MCF 10A (cell line): ENCODE results near the gene ZNF487. TPM values are rescaled to one million over a fixed set of nuclear protein-coding genes. Genes with fewer than 3 reads are reported as not detected.

Experiments used
- BruUV-seq: library from RNA; stranded (reverse); fragments of 400-500 nt; replicated peaks from 2 replicates; lab custom pipeline; 2021; lab: Mats Ljungman, UMichigan
- CTCF ChIA-PET: fragments of 300-600 bp; sonication (Branson Sonifier 250); formaldehyde crosslinking; extraction: SDS; loops from one replicate; lab custom pipeline; 2021; ENCODE audit warnings: antibody characterized with exemption, inconsistent platforms; lab: Yijun Ruan, JAX
- POLR2A ChIA-PET: fragments of 300-600, 350-650 bp; sonication (Branson Sonifier 250); formaldehyde crosslinking; extraction: SDS; loops from one replicate; lab custom pipeline; 2020; ENCODE audit warnings: antibody characterized with exemption, inconsistent platforms; lab: Yijun Ruan, JAX
- DNase-seq: peaks from one replicate; pipeline ENCODE4 v3.0.0-alpha.2; 2018; ENCODE audit not compliant: unreplicated experiment
- H3K27ac Mint-ChIP-seq: one replicate; pipeline ENCODE4 v1.8.0; 2022; ENCODE audit warnings: mild to moderate bottlenecking, low read depth, mixed read lengths; ENCODE audit not compliant: unreplicated experiment
- H3K27me3 Mint-ChIP-seq: one replicate; pipeline ENCODE4 v1.8.0; 2022; ENCODE audit warnings: mixed read lengths; ENCODE audit not compliant: insufficient read depth, unreplicated experiment
- H3K36me3 Mint-ChIP-seq: one replicate; pipeline ENCODE4 v1.8.0; 2022; ENCODE audit warnings: mild to moderate bottlenecking, moderate library complexity, mixed read lengths; ENCODE audit not compliant: insufficient read depth, unreplicated experiment
- H3K4me1 Mint-ChIP-seq: one replicate; pipeline ENCODE4 v1.8.0; 2022; ENCODE audit warnings: mixed read lengths; ENCODE audit not compliant: insufficient read depth, unreplicated experiment
- H3K4me3 Mint-ChIP-seq: one replicate; pipeline ENCODE4 v1.8.0; 2022; ENCODE audit warnings: mild to moderate bottlenecking, moderate library complexity, mixed read lengths; ENCODE audit not compliant: unreplicated experiment
- H3K9me3 Mint-ChIP-seq: one replicate; pipeline ENCODE4 v1.8.0; 2022; ENCODE audit warnings: mixed read lengths; ENCODE audit not compliant: unreplicated experiment
- intact Hi-C: fragments of 100-400 bp; cut with micrococcal nuclease; formaldehyde crosslinking; loops from 2 replicates; pipeline ENCODE4 v1.14.1; 2022
- total RNA-seq: library from RNA; stranded (reverse); gene quantifications from 2 replicates; pipeline ENCODE4 v1.2.3, GENCODE V29; 2022
- TF ChIP-seq, protein P1 (sequence below): fragments of 200-600 bp; IDR thresholded peaks from one replicate; pipeline ENCODE4 v1.8.0; 2022; ENCODE audit warnings: antibody characterized with exemption, mild to moderate bottlenecking; ENCODE audit not compliant: unreplicated experiment

The ZNF487 gene
- total RNA-seq, 1 experiment from 2014 or later, result 2.2 TPM

GRCh38 chr10:43396061-43396927 lies 40.6 kb upstream of the ZNF487 start:
- ChIA-PET CTCF (interaction anchor here (0.6 to 1.6 kb wide), 8 partner anchors 8 to 224 kb away, joined by 3 to 5 read pairs (median 3); no protein-coding TSS in a partner anchor), POLR2A (interaction anchor here (0.8 to 8.9 kb wide), 12 partner anchors 8 to 258 kb away, joined by 3 to 169 read pairs (median 6); partner anchors contain the start of genes CSGALNACT2, HNRNPF and ZNF487)
- peaks cover 81% of the 10 kb centered on the region for H3K36me3 Mint-ChIP-seq
- DNase-seq, result peak; percentile 60
- no TSS peak for BruUV-seq
- H3K27me3 Mint-ChIP-seq, result no peaks in the 10 kb centered on the region
- intact Hi-C loops, result loop anchor here (2.0 kb wide), 1 partner anchor 41 kb away; the partner anchor contains the start of gene ZNF487
- TF ChIP-seq, protein P1, sequence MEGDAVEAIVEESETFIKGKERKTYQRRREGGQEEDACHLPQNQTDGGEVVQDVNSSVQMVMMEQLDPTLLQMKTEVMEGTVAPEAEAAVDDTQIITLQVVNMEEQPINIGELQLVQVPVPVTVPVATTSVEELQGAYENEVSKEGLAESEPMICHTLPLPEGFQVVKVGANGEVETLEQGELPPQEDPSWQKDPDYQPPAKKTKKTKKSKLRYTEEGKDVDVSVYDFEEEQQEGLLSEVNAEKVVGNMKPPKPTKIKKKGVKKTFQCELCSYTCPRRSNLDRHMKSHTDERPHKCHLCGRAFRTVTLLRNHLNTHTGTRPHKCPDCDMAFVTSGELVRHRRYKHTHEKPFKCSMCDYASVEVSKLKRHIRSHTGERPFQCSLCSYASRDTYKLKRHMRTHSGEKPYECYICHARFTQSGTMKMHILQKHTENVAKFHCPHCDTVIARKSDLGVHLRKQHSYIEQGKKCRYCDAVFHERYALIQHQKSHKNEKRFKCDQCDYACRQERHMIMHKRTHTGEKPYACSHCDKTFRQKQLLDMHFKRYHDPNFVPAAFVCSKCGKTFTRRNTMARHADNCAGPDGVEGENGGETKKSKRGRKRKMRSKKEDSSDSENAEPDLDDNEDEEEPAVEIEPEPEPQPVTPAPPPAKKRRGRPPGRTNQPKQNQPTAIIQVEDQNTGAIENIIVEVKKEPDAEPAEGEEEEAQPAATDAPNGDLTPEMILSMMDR, result no peak
- peak overlapping the region; percentile 83 for H3K27ac Mint-ChIP-seq
- peak overlapping the region; percentile 73 for H3K4me3 Mint-ChIP-seq
- no peaks in the 10 kb centered on the region for H3K9me3 Mint-ChIP-seq
- H3K4me1 Mint-ChIP-seq, result peaks cover 25% of the 10 kb centered on the region

GRCh38 chr10:43396928-43397624 lies 39.8 kb upstream of the ZNF487 start:
- CTCF ChIA-PET, result interaction anchor here (0.6 to 1.6 kb wide), 3 partner anchors 12 to 225 kb away, joined by 3 to 4 read pairs (median 4); no protein-coding TSS in a partner anchor
- Mint-ChIP-seq H3K9me3 (no peaks in the 10 kb centered on the region), H3K27me3 (no peaks in the 10 kb centered on the region), H3K4me3 (peak overlapping the region; percentile 73), H3K4me1 (peaks cover 32% of the 10 kb centered on the region), H3K36me3 (peaks cover 81% of the 10 kb centered on the region), H3K27ac (peak overlapping the region; percentile 83)
- TF ChIP-seq, protein P1, result no peak
- POLR2A ChIA-PET, result interaction anchor here (0.8 to 8.9 kb wide), 10 partner anchors 9 to 259 kb away, joined by 3 to 169 read pairs (median 10); partner anchors contain the start of genes CSGALNACT2, HNRNPF and ZNF487
- intact Hi-C loops, result loop anchor here (1.0 to 2.0 kb wide), 2 partner anchors 11 to 40 kb away; partner anchors contain the start of gene ZNF487
- TSS peak; percentile 84 for BruUV-seq
- peak; percentile 92 for DNase-seq

DNA sequence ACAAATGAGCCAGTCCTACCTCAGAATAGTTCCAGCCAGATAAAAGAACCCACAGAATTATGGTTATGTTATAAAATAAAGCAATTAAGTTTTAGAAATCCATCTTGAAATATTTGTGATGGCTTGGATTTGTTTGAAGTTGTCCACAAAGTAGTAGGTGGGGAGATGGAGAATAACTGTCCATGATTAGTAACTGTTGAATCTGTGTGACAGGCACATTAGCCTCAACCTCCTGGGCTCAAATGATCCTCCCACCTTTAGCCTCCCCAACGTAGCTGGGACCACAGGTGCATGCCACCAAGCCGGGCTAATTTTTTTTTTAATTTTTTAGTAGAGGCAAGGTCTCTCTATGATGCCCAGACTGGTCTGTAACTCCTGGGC lies 38.0 kb upstream of the ZNF487 start:
- Mint-ChIP-seq H3K27me3 (no peaks in the 10 kb centered on the region), H3K9me3 (no peaks in the 10 kb centered on the region), H3K27ac (peak overlapping the region; percentile 7), H3K4me1 (peaks cover 31% of the 10 kb centered on the region), H3K4me3 (no peak overlapping the region), H3K36me3 (peaks cover 81% of the 10 kb centered on the region)
- no TSS peak for BruUV-seq
- TF ChIP-seq, protein P1, result no peak
- intact Hi-C loops, result no loop called here
- DNase-seq, result no peak
- ChIA-PET CTCF (no interaction called here), POLR2A (interaction anchor here (0.7 to 8.9 kb wide), 3 partner anchors 8 to 261 kb away, joined by 3 to 169 read pairs (median 30); partner anchors contain the start of genes CSGALNACT2 and HNRNPF)
